Stimulated activated CD4-positive, alpha-beta T cell treated with anti-CD3 and anti-CD28 coated beads, Interleukin-1b, Interleukin-23, amount 100 ng/mL, for 4 hours (primary cell): ENCODE results near the gene NCLN.
"Not testable (repeated sequence)": the region's sequence is repeated elsewhere in the genome, so short reads cannot be mapped to it uniquely, and the experiment has no call there.

Experiments used
- DNase-seq, 2 donors: peaks; one replicate each; pipeline ENCODE4 v3.0.0-alpha.2; 2020; ENCODE audit warnings: low read depth in 2 of 2

Gene NCLN

DNA sequence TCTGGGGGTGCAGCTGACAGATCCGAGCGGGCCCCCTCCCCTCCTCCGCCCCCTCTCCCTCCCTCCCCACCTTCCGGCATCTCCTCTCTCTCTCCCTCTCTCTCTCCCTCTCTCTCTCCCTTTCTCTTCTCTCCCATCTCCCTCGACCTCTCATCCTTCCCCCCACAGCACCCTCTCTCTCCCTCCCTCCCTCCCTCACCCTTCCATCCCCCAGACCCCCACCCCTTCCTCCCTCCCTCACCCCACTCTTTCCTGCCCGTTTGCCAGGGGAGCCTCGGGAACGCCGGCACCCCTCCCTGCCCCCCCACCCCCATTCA lies 39.4 kb downstream of the NCLN start:
- DNase-seq, result no peak

DNA sequence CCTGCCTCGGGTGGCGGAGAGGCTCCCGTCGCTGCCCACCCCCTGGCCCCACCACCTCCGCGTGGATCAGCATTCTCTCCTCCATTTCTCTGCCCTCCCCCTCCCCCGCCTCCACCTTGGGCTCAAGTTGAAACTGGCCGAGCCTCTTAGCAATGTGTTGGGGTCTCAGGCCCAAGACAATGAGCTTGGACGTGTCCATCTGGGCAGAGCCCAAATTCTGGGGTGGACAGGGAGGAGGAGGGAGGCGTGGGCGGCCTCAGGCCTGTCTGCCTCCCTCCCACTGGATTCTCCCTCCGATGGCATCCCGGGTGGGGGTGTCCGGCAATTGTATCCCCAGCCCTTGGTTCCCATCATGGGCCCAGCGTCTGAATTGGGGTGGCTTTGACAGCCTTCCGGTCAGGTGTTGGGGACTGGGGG lies 40.0 kb downstream of the NCLN start:
- DNase-seq, result no peak

DNA sequence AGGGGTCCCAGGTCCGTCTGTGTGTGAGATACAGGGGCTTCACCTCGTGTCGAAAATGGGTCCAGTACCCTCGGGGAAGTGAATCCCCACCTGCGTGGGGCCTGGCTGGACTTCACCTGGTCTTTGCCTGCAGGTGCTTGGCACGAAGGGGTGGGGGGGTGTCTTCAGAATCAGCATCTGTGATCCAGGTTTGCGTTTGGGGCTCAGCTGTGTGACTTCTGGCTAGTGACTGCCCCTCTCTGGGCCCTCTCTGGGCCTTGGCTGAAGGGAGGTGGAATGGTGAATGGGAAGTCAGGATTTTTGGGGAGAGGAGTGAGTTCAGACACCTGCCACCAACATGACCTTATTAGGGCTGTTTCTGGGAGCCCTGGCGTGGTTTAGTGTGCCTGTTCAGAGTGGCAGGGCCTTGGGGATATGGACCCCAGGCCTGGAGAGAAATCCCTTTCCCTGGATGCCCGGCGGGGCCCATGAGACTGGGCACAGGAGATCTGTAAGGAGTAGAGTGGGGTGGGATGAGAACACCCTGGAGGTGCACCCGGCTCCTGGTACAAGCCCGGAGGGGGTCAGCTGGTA lies 41.4 kb downstream of the NCLN start:
- DNase-seq, result no peak

- DNase-seq, result no peak
Observed at GRCh38 chr19:3229346-3229743, 43.6 kb downstream of the NCLN start.

GRCh38 chr19:3229888-3230496 lies 44.3 kb downstream of the NCLN start:
- DNase-seq, result no peak

DNA sequence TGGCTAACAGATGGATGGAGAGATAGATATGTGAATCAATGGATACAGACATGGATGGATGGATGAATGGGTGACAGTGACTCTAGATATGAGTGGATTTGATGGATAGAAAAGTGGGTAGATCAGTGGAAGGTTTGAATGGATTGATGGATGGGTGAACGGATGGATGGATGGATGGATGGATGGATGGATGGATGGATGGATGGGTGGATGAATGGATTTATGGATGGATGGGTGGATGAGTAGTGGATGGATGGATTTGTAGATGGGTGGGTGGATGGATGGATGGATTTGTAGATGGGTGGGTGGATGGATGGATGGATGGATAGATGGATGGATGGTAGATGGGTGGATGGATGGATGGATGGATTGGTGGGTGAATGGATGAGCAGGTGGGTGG lies 45.6 kb downstream of the NCLN start:
- DNase-seq, result no peak

GRCh38 chr19:3233116-3233515 lies 47.4 kb downstream of the NCLN start:
- DNase-seq, result no peak

DNA sequence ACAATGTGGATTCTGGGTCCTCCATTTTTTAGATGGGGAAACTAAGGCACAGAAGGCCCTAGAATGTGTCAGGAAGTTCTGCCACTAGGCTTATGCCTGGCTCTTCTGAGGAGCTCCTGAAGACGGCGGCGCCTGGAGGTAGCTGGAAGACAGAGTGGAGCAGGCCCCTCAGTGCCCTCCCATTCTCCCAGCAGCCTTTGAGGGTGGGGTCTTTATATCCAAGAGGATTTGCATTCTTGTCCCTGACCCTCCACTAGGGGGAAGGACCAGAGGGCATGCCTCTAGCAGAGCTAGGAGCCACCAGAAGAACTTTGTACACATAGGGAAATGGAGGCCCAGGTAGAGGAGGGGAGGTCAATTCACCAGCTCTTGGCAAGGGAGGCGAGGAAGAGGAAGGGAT lies 48.1 kb downstream of the NCLN start:
- DNase-seq, result no peak

GRCh38 chr19:3234800-3235199 lies 49.1 kb downstream of the NCLN start:
- DNase-seq, result peak in 1 of 2 donors; percentile 9

DNA sequence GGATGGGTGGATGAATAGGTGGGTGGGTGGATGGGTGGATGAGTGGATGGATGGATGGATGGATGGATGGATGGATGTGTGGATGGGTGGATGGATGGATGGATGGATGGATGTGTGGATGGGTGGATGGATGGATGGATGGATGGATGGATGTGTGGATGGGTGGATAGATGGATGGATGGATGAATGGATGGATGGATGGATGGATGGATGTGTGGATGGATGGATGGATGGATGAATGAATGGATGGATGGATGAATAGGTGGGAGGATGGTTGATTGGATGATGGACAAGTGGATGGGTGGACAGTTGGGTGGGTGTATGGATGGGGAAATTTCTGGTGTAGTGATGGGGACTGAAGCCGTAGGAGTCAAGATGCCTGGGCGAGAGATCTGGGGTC lies 49.9 kb downstream of the NCLN start:
- not testable (repeated sequence) for DNase-seq

- DNase-seq, result no peak
Observed at GRCh38 chr19:3236272-3236671, 50.5 kb downstream of the NCLN start.

DNA sequence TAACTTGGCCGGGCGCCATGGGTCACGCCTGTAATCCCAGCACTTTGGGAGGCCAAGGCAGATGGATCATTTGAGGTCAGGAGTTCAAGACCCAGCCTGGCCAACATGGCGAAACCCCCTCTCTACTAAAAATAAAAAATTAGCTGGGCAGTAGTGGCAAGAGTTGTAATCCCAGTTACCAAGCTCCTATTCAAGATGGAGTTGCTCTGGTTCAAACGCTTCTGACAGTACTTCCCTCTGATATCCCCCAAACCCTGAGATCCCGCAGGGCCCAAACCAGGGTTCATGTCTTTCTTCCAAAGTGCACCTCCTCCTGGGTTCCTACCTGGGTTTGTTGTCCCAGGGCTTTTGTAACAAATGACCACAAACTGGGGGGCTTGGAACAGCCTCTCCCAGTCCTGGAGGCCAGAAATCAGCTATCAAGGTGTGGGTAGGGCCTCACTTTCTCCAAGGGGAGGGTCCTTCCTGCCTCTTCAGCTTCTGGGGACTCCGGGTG lies 52.4 kb downstream of the NCLN start:
- DNase-seq, result no peak

DNA sequence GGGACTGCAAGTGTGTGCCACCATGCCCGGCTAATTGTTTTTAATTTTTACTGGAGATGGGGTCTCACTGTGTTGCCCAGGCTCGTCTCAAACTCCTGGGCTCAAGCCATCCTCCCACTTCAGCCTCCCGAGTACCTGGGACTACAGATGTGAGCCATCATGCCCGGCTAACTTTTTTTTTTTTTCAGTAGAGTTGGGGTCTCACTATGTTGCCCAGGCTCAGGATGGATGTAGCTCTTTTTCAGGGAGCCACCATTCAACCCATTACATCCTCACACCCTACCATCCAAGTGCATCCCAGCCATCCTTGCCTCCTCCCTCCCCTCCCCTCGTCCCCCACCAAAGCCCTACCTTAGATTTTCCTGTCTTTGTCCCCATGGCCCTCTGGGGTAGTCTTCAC lies 53.6 kb downstream of the NCLN start:
- DNase-seq, result no peak

DNA sequence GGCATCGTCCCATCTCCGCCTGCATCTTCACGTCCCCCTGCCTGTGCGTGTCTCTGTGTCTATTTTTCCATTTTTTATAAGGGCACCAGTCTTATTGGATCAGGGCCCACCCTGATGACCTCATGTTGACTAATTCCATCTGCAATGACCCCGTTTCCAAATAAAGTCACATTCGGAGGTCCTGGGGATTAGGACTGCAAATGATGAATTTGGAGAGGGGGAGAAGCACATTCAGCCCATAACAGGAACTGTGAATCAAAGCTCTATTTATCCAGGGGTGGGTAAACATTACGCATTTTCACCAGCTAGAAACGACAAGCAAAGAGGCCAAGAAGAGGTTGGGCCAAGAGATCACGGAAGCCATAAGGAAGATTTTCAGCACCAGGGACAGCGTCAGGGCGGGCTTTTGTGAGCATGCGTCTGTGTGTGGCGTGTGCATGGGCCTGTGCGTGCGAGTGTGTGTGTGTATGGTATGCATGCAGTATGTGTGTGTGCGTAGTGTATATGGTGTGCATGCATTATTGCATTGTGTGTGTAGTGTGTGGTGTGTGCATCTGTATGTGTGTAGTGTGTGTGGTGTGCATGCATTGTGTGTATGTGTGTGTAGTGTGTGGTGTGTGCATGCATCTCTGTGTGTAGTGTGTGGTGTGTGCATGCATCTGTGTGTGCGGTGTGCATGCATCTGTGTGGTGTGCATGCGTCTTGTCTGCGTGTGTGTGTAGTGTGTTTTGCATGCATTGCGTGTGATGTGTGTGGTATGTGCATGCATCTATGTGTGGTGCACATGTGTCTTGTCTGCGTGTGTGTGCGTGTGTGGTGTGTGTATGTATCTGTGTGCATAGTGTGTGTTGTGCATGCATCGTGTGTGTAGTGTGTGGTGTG lies 58.3 kb downstream of the NCLN start:
- DNase-seq, result peak; percentile 19 to 20

- no peak for DNase-seq
Observed at GRCh38 chr19:3245050-3245449, 59.3 kb downstream of the NCLN start.

DNA sequence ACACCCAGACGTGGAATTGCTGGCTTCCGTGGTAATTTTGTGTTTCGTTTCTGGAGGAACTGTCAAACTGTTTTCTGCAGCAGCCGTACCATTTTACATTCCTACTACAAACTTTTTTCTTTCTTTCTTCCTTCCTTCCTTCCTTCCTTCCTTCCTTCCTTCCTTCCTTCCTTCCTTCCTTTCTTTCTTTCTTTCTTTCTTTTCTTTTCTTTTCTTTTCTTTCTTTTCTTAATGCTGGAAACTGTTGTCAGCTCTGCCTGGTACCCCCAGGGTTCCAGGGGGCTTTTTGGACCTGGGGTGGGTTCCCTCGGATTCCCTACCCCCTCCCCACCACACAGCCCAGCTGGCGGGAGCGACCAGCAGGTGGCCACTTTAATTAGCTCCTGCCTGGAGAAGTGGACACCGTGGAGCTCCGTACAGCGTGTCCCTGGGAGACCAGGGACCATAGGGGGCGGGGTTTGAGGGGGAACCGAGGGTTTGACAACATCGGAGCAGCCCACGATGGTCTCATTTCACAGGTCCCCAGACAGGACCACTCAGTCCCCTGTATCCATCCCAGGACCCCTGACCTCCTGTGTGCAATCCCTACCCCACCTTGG lies 63.1 kb downstream of the NCLN start:
- no peak for DNase-seq

DNA sequence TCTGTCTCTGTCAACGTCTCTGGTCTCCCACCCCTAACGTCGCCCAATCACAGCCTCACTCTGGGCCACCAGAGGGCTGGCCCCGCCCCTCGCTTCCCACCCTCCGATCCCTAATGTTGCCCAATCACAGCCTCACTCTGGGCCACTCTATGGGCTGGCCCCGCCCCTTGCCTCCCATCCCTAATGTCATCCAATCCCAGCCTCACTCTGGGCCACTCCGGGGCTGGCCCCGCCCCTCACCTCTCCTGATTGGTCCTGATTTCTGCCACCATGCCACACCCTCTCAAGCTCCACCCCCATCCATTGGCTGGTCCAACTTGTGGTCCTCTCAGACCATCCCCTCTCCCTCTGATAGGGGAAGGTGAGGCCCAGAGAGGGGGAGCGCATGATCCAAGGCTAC lies 63.7 kb downstream of the NCLN start:
- no peak for DNase-seq

GRCh38 chr19:3250675-3251074 lies 64.9 kb downstream of the NCLN start:
- peak; percentile 24 to 49 for DNase-seq

DNA sequence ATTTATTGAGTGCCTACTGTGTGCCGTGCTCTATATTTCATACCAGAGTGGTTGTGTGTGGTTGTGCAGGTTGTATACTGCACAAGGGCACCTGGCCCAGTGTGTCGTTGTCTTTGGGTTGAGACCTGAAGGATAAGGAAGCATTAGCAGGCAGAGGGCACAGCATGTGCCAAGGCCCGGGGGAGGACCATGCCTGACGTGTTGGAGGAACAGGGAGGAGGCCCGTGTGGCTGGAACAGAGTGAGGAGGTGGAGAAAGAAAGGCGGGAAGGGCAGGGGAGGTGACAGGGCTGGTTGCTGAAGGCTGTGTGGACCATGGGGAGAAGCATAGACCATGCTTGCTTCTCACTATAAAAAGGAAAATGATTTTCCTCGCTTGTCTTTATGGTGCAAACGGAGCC lies 65.5 kb downstream of the NCLN start:
- DNase-seq, result no peak

DNA sequence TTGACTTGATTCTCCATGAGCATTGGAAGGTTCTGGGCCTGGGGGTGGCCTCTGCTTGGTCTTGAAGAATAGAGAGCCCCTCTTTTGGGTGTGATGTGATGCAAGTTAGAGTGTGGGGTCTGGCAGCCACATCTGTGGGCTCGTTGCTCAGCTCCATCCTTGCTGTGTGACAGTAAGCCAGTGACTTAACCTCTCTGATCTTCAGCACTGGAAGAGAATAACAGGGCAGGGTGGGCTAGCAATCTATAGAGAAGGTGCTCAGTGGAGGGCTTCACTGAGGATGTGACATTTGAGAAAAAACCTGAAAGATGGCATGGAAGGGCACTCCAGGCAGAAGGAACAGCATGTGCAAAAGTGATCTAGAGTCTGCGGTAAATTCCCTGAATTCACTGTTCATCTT lies 66.9 kb downstream of the NCLN start:
- DNase-seq, result no peak

GRCh38 chr19:3253270-3253669 lies 67.5 kb downstream of the NCLN start:
- DNase-seq, result no peak

- DNase-seq, result no peak
Observed at GRCh38 chr19:3254520-3254919, 68.8 kb downstream of the NCLN start.

DNA sequence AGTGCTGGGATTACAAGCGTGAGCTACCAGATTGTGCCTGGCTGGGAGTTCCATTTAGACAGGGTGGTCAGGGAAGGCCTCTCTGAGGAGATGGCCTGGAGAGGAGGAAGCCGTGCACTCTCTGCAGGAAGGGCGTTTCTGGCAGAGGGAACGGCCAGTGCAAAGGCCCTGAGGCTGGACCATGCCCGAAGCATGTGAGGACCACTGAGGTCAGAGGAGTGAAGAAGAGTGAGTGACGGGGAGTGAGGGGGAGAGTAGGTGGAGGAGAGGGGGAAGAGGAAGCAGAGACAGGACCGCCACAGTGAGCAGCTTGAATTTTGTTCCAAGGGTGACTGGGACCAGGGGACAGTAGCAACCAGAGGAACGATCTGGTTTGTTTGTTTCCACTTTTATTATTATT lies 71.3 kb downstream of the NCLN start:
- no peak for DNase-seq
